ENCODE results near the gene TBC1D19.

DNA sequence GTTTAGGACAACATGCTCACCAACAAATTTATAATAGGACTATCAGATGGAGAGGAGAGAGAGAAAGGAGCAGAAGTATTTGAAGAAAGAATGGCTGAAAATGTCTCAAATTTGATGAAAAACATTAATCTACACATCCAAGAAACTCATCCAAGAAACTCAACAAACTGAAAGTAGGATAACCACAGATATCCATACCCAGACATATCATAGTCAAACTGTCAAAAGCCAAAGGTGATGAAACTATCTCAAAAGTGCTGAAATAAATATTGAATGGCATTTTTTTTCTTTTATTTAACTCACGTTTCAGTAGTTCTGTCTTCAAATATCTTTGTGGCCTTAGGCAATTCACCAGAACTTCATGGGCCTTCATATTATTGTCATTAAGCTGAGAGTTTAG lies 116.2 kb downstream of the TBC1D19 start:
- TF ChIP-seq, protein P1, sequence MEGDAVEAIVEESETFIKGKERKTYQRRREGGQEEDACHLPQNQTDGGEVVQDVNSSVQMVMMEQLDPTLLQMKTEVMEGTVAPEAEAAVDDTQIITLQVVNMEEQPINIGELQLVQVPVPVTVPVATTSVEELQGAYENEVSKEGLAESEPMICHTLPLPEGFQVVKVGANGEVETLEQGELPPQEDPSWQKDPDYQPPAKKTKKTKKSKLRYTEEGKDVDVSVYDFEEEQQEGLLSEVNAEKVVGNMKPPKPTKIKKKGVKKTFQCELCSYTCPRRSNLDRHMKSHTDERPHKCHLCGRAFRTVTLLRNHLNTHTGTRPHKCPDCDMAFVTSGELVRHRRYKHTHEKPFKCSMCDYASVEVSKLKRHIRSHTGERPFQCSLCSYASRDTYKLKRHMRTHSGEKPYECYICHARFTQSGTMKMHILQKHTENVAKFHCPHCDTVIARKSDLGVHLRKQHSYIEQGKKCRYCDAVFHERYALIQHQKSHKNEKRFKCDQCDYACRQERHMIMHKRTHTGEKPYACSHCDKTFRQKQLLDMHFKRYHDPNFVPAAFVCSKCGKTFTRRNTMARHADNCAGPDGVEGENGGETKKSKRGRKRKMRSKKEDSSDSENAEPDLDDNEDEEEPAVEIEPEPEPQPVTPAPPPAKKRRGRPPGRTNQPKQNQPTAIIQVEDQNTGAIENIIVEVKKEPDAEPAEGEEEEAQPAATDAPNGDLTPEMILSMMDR (IDR thresholded peaks at IDR 0.05), result no peak
- TF ChIP-seq POLR2A (IDR thresholded peaks at IDR 0.05), result no peak

Data from thyroid gland (tissue), 4 donors.